Neutrophil (primary cell): ENCODE results near the gene PLEKHM3.
A peak's percentile ranks its signal among the peaks of the same experiment; 100 is the strongest.

Experiments
- H3K27ac ChIP-seq: fragments of 200-600 bp; sonication (generic); 2 replicates; pipeline ENCODE4 v1.5.1; 2016; ENCODE audit warnings: mild to moderate bottlenecking, moderate library complexity
- H3K27me3 ChIP-seq: fragments of 200-600 bp; sonication (generic); 2 replicates; pipeline ENCODE4 v1.6.0; 2016; ENCODE audit warnings: mild to moderate bottlenecking
- H3K36me3 ChIP-seq: fragments of 200-600 bp; sonication (generic); 2 replicates; pipeline ENCODE4 v1.5.1; 2017
- H3K4me1 ChIP-seq, 2 experiments: fragments of 200-600 bp in 1 of 2; sonication (generic) in 1 of 2; 1 replicate in 1 of 2; 2 replicates in 1 of 2; pipeline versions ENCODE4 v1.5.1 to v1.6.1; 2013 to 2016; ENCODE audit warnings: low read depth in 1 of 2, low read length in 1 of 2, mild to moderate bottlenecking in 1 of 2, moderate library complexity in 1 of 2; ENCODE audit not compliant: control insufficient read depth in 1 of 2, insufficient read depth in 1 of 2
- H3K4me3 ChIP-seq, 2 experiments: fragments of 200-600 bp in 1 of 2; sonication (generic) in 1 of 2; 1 replicate in 1 of 2; 2 replicates in 1 of 2; pipeline ENCODE4 v1.5.1; 2013 to 2016; ENCODE audit warnings: low read depth in 1 of 2, low read length in 1 of 2, mild to moderate bottlenecking in 1 of 2, moderate library complexity in 1 of 2
- H3K9me3 ChIP-seq: fragments of 200-600 bp; sonication (generic); 2 replicates; pipeline ENCODE4 v1.5.1; 2016
- TF ChIP-seq, protein P1 (sequence below): fragments of 200-600 bp; sonication (generic); IDR thresholded peaks from 2 replicates; pipeline ENCODE4 v1.5.1; 2016; ENCODE audit warnings: antibody characterized with exemption

PLEKHM3 gene

DNA sequence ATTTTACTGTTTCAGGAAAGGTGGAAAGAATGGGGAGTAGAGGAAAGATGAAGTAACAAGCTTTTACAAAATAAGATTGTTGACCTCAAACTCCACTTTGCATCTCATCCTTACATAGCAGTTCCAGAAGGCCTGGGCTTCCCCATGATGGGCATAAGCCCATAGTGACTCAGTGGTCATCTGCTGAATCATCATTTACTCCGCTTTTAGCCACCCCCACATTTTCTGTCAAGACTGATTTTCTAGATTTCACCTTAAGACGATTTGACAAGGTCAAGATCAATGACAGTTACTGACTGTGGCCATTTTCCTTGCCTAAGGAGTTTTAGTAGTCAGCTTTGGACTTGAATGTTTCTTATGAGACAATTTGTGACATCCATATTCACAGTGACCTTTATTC is 49.4 kb downstream of the PLEKHM3 start:
- TF ChIP-seq, protein P1, sequence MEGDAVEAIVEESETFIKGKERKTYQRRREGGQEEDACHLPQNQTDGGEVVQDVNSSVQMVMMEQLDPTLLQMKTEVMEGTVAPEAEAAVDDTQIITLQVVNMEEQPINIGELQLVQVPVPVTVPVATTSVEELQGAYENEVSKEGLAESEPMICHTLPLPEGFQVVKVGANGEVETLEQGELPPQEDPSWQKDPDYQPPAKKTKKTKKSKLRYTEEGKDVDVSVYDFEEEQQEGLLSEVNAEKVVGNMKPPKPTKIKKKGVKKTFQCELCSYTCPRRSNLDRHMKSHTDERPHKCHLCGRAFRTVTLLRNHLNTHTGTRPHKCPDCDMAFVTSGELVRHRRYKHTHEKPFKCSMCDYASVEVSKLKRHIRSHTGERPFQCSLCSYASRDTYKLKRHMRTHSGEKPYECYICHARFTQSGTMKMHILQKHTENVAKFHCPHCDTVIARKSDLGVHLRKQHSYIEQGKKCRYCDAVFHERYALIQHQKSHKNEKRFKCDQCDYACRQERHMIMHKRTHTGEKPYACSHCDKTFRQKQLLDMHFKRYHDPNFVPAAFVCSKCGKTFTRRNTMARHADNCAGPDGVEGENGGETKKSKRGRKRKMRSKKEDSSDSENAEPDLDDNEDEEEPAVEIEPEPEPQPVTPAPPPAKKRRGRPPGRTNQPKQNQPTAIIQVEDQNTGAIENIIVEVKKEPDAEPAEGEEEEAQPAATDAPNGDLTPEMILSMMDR, result no peak
- H3K36me3 ChIP-seq, result peaks cover 12% of the 10 kb centered on the region
- no peaks in the 10 kb centered on the region for H3K27me3 ChIP-seq
- no peak overlapping the region for H3K4me3 ChIP-seq
- peaks cover 12 to 13% of the 10 kb centered on the region in 2 experiments for H3K4me1 ChIP-seq
- no peak overlapping the region for H3K27ac ChIP-seq
- no peaks in the 10 kb centered on the region for H3K9me3 ChIP-seq

DNA sequence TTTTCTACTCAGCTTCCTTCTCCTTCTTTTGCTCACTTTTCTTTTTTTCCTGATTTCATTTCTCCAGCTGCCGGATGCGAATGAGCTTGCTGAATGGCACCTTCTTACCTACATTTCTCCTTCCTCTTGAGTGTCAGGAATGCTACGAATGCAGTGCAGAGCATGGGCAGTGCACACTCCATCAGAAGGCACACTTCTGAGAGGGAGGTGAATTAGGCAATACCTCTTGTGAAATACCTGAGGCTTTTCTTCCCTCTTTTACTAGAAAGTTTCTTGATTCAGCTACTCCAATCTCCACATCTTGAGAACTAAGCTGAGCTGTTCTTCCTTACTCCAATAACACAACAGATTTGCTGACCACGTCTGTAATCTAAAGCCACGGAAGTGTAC is 51.1 kb downstream of the PLEKHM3 start:
- H3K4me1 ChIP-seq, result peaks cover 12 to 13% of the 10 kb centered on the region in 2 experiments
- H3K36me3 ChIP-seq, result peaks cover 12% of the 10 kb centered on the region
- no peaks in the 10 kb centered on the region for H3K9me3 ChIP-seq
- no peaks in the 10 kb centered on the region for H3K27me3 ChIP-seq
- TF ChIP-seq, protein P1, result no peak
- H3K27ac ChIP-seq, result peak overlapping the region; percentile 59
- H3K4me3 ChIP-seq, result no peak overlapping the region

DNA sequence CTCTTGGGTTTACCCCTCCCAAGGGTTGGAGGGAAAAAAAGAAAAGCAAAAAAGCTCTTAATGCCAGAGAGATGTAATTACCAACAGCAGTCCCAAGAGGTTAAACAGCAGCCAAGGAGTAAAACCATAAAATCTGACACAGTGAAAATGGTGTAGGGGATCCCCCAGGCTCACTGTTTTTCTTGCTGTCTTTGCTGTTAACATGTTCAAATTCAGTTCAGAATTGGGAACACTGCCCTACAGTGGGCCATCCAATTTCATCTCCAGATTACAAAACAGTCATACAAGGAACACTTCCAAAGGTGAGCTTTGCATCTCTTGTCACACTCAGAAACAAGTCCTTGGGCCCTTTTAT is 54.5 kb downstream of the PLEKHM3 start:
- Histone ChIP-seq H3K27me3 (no peaks in the 10 kb centered on the region), H3K4me1 (peaks cover 12 to 13% of the 10 kb centered on the region in 2 experiments), H3K4me3 (no peak overlapping the region), H3K27ac (no peak overlapping the region), H3K36me3 (no peaks in the 10 kb centered on the region), H3K9me3 (no peaks in the 10 kb centered on the region)
- TF ChIP-seq, protein P1, result no peak

DNA sequence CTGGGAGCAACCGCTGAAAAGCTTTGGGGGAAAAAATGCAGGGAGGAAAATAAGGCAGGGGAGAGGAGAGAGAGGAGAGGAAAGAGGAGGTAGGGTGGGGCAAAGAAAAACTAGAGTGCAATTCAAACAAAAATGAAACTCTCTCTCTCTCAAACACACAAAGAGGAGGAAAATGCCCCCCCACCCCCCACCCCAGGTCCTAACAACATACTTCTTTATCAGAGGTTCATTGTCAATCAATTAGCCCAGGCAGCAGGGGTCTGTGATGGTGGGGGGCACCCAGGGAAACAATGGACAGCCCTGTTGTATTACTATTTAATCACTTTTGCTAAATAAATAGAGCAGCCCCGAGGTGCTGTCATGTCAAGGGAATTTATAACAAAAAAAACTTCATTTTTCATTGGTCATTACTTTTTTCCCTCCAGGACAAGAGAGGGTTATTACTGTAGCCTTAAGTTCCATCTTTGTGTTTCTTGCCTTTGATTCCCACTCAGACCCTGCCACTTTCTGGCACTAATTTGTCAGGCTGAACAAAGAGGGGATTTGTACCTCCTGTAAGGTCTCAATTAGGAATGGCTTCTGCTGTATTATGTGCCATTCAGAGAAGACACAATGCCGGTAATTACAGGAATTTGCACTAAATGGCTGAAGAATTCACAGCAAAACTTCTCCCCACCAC is 55.0 kb downstream of the PLEKHM3 start:
- no peaks in the 10 kb centered on the region for H3K36me3 ChIP-seq
- no peaks in the 10 kb centered on the region for H3K9me3 ChIP-seq
- H3K27me3 ChIP-seq, result no peaks in the 10 kb centered on the region
- H3K27ac ChIP-seq, result no peak overlapping the region
- H3K4me3 ChIP-seq, result no peak overlapping the region
- H3K4me1 ChIP-seq, result peaks cover 12 to 13% of the 10 kb centered on the region in 2 experiments
- TF ChIP-seq, protein P1, result no peak

DNA sequence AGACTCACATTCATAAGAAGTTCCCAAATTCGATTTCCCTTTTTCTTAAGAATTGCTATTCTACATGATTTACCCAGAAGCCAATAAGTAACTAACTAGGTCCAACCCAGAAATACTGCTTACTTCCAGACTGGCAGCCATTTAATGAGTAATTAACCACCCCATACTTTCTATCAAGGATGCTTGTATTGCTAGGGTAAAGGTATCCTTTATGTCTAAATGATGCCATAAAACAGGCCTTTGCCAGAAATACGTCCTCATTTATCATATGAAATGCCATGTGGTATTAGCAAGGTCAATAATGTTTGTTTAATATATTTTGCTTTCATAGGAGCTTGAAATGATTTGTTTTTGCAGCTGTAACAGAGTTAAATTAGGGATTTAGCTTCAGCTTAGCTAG is 56.1 kb downstream of the PLEKHM3 start:
- no peak overlapping the region for H3K27ac ChIP-seq
- peaks cover 6 to 9% of the 10 kb centered on the region in 2 experiments for H3K4me1 ChIP-seq
- H3K36me3 ChIP-seq, result no peaks in the 10 kb centered on the region
- no peaks in the 10 kb centered on the region for H3K27me3 ChIP-seq
- no peak overlapping the region for H3K4me3 ChIP-seq
- no peaks in the 10 kb centered on the region for H3K9me3 ChIP-seq
- TF ChIP-seq, protein P1, result no peak

DNA sequence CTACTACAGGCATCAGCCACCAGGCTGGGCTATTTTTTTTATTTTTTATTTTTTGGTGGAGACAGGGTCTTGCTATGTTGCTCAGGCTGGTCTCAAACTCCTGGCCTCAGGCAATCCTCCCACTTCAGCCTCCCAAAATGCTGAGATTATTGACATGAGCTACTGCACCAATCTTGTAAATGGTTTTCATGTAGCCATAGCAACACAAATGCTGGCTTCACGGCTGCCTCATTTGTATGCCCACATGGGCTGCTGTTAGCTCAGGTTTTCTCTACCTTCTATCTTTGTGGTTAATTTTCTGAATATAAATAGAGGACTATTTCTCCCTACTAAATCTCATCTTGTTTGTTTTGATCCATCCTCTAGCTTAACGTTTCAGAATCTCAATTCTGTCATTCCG is 58.2 kb downstream of the PLEKHM3 start:
- Histone ChIP-seq H3K27ac (no peak overlapping the region), H3K4me3 (no peak overlapping the region), H3K4me1 (no peaks in the 10 kb centered on the region), H3K27me3 (no peaks in the 10 kb centered on the region), H3K9me3 (no peaks in the 10 kb centered on the region), H3K36me3 (no peaks in the 10 kb centered on the region)
- TF ChIP-seq, protein P1, result no peak
